Measurements from ENCODE around the gene SLC2A9.

- TF ChIP-seq CTCF (IDR thresholded peaks at IDR 0.05; ENCODE audit: insufficient read depth, low read depth, low read length) (no peak), EZH2 (IDR thresholded peaks at IDR 0.05; ENCODE audit: insufficient read depth, low read length) (no peak)
Measured at GRCh38 chr4:9969526-9970398, 51.5 kb downstream of the SLC2A9 start.

All from astrocyte (in vitro differentiated cells and primary cell).